GM19099 (cell line): ENCODE data around the gene DCBLD2.

Experiments
- POLR2A ChIP-seq: IDR thresholded peaks from 3 replicates; pipeline ENCODE4 v1.6.1; 2011; ENCODE audit warnings: low read depth; ENCODE audit not compliant: insufficient read length; ENCODE audit errors: extremely low read depth

Gene DCBLD2

DNA sequence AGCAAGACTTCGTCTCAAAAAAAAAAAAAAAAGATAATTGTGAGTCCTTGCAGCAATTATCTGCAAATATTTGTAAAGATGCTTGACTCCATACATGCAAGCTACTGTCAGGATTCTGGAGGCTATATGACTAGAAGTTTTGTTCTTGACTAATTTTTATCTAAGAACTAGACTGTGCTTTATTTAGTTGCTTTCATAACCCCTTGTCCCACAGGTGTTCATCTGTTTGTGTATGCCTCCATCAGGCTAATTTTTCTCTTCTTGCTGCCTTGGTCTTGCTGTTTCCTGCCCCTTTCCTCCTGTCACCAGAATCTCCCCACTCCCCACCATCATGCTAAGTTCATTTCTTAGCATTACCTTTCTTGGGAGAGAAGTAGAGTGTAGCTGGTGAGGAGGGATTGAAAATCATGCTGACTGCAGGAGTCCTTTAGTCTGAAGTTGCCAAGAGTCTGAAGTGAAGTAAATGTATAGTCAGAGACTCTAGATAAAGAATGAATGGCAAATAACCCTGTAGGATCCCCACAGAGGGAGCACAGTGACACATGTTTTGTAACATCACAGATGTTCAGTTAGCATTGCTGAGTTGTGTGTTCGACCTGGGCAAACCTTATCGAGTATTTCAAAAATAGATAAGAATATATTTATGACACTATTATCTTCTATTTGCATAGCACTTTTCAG is 125.9 kb downstream of the DCBLD2 start:
- TF ChIP-seq POLR2A = no peak

DNA sequence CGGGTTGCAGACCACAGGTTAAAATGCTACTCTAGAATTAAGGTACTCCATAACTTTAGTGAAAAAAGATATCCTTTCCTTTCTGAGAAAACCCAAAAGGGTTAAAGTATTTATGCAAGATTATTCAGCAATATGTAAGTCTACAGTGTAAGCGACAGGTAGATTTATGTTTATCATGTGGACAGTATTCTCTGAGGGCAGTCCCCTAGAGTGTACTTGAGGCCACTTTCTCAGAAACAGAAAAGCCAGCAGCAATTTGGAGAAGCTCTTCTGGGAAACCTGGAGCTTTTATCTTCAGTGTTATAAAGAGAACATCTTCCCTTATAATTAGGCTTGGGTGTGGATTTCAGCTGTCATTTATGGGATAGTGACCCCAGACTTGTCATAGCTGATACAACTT is 129.5 kb downstream of the DCBLD2 start:
- TF ChIP-seq POLR2A = no peak

DNA sequence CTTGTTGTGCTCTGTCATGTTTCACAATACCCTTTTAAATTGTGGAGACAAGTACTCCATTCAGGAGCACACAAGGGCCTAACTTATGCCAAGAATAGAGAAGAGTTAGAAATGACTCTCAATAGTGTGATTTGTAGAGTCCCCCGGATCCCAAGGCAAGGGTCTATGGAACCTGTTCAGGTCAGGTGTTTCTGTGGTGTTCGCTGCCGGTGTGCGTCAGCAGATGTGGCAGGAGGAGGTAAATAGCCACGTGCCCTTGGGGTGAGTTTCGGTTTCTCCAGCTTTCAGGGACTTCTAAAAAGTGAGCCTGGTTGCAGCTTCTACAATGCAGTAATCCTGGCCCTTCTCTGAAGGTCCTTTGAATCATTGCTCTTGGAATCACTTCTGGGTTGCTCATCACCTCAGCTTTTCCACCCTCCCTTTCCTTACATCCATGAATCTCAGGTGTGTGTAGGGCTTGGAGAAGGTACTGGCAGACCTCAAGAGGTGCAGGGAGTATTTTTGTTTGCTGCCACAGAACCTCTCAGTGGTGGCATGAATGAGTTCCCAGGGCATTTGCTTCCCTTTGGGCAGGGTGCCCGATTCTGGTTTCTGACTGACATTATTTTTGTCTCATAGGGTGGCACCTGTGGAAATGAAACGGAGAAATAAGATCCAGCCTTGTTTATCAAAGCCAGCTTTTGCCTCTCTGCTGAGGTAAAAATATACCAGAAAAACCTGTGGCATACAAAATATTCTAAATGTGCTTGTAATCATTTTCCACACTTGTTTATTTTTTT is 131.0 kb downstream of the DCBLD2 start:
- no peak for TF ChIP-seq POLR2A

DNA sequence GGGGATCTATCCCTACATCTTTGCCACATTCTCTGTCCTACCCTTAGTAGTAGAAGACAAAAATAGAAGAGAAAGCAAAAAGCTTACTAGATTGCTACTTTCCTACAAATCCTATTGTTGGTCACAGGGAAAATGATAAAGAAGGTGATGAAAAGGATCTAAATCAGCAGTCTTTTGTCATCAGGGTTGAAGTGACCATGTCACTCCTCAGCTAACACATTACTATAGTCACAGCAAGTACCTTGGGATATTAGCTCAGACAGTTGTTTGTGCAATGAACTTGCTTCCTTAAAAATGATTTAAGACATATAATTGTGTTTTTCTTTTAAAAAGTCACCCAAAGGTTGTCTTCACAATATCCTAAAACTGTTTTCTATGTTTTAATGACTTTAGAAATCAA is 132.0 kb downstream of the DCBLD2 start:
- no peak for TF ChIP-seq POLR2A

DNA sequence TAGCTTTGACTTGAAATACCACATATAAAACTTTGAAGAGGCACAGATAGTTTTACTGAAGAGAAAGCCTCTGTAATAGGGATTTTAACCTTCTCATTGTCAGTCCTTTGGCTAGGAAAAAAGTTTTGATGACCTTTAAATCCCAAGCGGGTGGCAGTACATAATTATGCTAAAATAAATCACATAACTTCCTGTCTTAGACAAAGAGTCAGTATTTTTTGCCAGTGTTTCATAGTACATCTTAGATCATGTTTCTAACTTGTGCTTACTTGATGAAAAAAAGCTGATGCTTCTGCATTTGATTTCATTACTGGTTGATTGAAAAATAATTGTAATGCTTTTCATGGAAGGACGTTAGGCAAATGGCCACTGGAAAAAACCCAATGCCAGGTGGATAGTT is 132.5 kb downstream of the DCBLD2 start:
- no peak for TF ChIP-seq POLR2A

DNA sequence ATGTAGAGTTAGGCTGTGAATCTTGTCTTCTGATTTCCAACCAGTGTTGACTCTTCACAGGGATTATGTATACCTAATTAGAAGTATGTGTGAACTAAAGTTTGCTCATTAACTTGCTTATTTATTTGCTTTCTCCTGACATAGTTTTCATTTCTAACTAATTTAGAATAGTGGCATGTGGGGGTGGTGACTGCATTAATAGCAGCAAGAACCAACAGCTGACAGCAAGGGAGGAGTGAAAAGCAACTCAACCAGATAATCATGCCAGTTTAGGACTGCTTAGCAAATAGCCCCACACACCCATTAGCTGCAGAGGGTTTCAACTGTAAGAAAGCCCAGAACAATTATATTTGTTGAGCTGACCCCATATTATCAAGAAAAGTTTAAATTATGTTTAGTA is 134.6 kb downstream of the DCBLD2 start:
- TF ChIP-seq POLR2A = no peak

DNA sequence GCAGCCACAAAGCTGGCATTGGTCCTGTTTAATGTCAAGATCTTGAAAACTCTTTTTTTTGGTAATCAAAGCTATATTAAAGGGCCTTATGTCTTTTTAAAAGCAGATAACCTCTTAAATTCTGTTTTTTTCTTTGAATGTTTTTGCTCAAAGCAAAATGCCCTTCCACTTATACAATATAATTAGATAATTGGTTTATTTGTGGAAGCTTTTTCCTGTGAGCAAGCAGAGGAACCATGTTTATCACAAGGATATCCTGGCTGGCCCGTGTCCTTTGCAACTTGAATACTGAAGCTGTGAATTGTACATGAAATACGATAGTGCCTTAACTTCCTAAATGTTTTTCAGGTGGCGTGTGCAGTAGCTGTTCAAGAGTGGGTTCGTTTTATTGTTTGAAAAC is 135.8 kb downstream of the DCBLD2 start:
- TF ChIP-seq POLR2A = no peak

DNA sequence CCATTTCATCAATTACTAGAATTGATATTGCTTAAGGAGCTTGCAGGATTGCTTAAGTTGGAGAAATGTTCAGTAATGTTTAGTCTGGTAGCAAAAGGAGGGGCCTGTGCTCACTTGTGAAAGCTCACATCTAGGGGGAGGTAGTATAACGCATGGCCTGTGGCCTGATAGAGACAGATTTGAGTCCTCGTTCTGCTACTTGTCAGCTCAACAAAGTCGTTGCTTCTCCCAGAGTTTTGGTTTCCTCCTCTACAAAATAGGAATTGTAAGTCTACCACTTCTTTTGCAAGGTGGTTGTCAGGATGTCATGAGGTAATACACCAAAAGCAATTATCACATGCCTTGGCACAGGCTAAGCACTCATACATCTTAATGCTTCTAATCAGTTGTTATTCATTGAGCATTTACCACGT is 137.0 kb downstream of the DCBLD2 start:
- TF ChIP-seq POLR2A = no peak

DNA sequence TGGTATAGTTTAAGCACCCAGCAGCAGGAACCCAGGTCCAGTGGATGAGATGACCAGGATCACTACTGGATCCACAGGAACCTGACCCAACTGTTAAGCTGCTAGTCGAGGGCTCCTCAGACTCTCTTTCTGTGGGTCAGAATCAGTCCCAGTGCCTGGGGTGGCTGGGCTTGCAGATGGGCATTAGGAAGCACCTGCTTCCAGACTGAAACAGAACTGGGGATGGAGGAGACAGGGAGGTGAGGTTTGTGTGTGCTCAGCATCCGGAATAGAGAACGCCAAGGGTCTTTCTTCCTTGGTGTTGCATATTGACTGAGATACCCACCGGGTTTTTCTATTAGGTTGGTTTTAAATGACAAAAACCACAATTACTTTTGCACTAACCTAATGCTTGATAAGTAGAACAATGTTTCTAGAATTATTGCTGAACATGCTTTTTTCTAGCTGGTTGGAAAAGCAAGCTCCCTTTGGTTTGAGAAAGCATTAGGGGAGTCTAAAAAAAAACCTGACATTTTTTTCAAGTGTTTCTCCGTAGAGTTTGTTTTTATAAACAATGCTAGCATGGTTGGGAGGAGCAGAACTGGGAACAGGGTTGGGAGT is 137.6 kb downstream of the DCBLD2 start:
- TF ChIP-seq POLR2A = no peak

DNA sequence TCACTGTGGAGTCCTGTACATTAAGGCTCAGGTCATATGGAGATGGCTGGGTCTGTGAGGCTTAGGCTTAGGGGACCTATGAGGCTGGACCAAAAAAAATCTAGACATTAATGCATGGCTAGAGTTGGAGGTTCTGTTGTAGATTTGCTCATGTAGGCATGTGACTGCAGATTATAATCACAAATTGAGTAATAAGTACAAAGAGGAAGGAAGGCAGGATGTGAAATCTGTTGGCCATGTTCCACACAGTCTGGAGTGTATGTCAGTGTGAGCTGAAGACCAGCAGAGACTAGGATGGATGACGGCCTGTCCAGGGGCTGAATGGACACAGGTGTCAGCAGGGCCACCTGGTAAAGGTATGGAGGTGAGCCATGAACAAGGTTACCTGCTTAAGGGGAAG is 138.4 kb downstream of the DCBLD2 start, which contains the start of gene ST3GAL6:
Gene ST3GAL6 (plus strand): TSS at position 265 of the 400 bp plus-strand sequence. CDS start 5,101 bp downstream, outside the sequence.
- no peak for TF ChIP-seq POLR2A

DNA sequence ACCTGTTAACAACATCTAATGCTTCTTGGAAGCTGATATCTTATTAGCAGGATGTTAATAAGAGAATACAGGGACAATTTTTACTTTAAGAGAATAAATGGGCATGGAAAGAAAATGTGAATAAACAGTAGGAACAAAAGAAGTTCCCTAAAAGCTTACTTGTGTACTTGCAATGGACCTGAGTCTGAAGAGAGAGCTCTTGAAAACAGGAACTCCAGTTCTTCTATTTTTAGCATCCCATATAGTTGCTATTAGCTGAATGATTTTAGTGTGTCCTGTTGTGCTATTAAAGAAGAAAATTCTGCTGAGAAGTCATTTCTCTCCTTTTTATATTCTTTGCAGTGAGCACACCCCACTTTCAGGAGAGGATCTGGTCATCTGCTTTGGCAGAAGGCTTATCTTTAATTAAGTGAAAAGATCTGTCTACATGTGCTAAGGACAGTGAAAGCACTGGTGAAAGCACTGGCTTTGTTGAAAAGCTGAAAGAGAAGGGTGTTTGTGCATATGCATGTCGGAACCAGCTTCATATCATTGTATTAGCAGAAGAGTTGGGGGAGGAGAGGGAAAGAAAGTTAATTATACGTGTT is 139.8 kb downstream of the DCBLD2 start:
- no peak for TF ChIP-seq POLR2A

DNA sequence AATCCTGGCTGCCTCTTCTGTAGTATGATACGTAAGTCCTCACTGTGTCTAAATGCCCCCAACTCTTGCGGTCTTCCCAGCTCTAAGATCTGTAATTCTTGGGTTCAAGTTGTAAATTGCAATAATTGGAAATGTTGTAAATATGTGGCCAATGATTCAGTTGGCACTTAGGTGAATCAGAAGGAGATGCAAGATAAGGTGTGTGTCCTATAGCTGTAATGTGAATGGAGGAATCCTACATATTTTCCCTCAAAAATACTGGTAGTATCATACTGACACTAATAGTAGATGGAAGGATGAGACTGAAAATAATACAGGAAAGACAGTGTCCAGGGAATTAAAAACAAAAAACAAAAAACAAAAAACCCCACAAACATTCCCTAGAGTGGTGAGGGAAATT is 141.9 kb downstream of the DCBLD2 start:
- TF ChIP-seq POLR2A = no peak

DNA sequence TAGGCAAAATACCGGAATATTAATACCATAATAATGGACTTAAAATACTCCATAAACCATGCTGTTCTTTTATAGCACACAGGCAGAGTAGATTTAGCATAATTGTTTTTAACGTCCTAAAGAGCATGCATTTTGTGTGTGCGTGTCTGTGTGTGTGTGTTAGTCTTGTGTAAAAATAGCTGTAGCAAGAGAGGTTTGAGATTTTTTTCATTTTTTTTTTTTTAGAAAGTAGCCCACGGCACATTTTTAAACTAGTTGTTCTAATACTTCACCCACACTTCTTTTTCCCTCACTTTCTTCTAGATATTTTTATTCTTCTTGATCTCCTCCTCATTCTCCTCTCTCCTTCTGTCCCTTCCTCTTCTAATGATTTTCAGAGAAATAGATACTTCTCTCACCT is 145.9 kb downstream of the DCBLD2 start:
- no peak for TF ChIP-seq POLR2A

DNA sequence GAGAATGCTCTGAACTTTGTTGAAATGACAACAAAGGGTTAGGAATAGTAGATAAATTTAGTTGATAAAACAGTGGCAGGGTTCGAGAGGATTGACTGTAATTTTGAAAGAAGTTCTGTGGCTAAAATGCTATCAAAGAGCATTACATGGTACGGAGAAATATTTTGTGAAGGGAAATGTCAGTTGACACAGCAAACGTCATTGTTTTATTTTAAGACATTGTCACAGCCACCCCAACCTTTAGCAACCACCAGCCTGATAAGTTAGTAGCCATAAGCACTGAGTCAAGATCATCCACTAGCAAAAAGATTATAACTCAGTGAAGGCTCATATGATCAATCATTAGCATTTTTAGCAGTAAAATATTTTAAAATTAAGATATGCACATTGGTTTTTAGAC is 147.0 kb downstream of the DCBLD2 start:
- TF ChIP-seq POLR2A = no peak

DNA sequence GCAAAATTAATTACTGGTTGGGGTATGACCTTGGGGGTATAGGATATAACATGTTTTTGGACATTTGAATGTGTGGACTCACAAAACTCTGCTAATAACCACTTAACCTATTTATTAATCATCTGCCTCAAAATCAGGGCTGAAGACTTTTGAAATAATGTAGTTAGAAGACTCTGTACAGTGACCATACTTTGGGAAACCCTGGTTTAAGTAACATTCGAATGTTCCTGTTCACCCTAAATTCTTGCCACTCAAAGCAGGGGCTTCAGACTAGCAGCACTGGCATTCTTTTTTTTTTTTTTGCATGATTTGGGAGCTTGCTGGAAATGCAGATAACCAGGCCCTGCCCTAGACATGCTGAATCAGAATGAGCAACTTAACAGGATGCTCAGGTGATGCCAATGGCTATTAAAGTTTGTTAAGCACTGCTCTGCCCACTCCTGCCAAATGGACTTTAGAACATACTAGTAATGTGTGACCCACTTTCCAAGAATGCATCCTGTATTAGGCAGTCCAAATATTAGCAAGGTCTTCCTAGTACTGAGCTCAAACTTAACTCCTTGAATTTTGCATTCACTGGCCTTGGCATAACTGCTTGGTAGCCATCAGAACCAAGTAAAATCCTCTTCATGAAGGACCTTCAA is 151.1 kb downstream of the DCBLD2 start:
- no peak for TF ChIP-seq POLR2A

DNA sequence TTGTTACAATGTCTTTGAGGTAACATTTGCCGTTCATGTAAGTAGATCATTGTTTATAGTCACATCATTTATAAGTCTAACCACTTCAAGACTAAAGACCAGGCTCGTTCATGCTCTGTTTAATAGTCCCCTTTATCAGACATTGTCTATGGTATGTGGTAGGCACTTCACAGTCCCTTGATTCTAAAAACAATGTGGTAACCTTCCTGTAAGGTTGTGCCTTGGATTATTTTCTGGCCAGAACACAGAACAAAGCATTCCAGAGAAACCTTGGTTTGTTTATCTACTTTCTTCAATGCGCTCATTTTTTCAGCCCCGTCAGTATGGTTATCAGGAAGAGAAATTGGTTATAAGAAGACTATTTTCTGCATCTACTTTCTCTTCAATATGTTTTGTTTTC is 154.6 kb downstream of the DCBLD2 start:
- TF ChIP-seq POLR2A = no peak

DNA sequence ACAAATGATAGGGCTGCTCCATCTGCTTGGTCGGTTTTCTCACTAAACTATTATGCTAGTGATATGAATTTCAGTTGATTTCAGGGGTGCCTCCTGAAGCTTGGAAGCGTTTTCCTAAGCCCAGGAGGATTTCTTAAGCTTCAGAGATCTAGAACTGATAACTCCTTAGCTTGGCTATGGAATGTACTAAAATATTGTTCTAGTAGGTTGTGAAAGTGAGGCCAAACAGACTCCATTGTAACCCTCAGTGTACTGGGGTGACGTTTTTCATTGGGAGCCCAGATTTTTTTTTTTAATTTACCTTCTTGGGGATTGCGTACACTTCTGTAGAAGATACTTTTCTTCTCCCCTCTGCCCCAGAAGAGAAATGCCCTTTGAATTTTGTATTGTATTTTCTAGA is 155.4 kb downstream of the DCBLD2 start:
- TF ChIP-seq POLR2A = no peak
